Parathyroid adenoma (tissue), 2 donors: ENCODE results near the gene RAB33B.

Experiments
- H2AFZ ChIP-seq: fragments of 300-600 bp; sonication (generic); one replicate; pipeline ENCODE4 v1.7.0; 2017; ENCODE audit warnings: antibody characterized with exemption, mild to moderate bottlenecking
- H3K27ac ChIP-seq: fragments of 300-600 bp; sonication (generic); one replicate; pipeline ENCODE4 v1.7.0; 2017
- H3K27me3 ChIP-seq: fragments of 300-600 bp; sonication (generic); one replicate; pipeline ENCODE4 v1.7.0; 2017; ENCODE audit warnings: low read length; ENCODE audit not compliant: control insufficient read depth, insufficient read depth
- H3K36me3 ChIP-seq: fragments of 300-600 bp; sonication (generic); one replicate; pipeline ENCODE4 v1.7.0; 2017; ENCODE audit warnings: low read length; ENCODE audit not compliant: control insufficient read depth, insufficient read depth
- H3K4me1 ChIP-seq: fragments of 300-600 bp; sonication (generic); one replicate; pipeline ENCODE4 v1.7.0; 2017; ENCODE audit warnings: control low read depth
- H3K4me2 ChIP-seq: fragments of 300-600 bp; sonication (generic); one replicate; pipeline ENCODE4 v1.7.0; 2017; ENCODE audit warnings: low read length
- H3K4me3 ChIP-seq: fragments of 300-600 bp; sonication (generic); one replicate; pipeline ENCODE4 v1.7.0; 2017; ENCODE audit warnings: low read depth, low read length
- H3K79me2 ChIP-seq: fragments of 300-600 bp; sonication (generic); one replicate; pipeline ENCODE4 v1.7.0; 2017; ENCODE audit warnings: control low read depth
- H3K9ac ChIP-seq: fragments of 300-600 bp; sonication (generic); one replicate; pipeline ENCODE4 v1.7.0; 2017; ENCODE audit warnings: mild to moderate bottlenecking
- H3K9me3 ChIP-seq: fragments of 300-600 bp; sonication (generic); one replicate; pipeline ENCODE4 v1.7.0; 2017; ENCODE audit warnings: low read length; ENCODE audit not compliant: control insufficient read depth
- TF ChIP-seq, protein P1 (sequence below): fragments of 300-600 bp; sonication (generic); IDR thresholded peaks from one replicate; pipeline ENCODE4 v1.7.0; 2017; ENCODE audit warnings: antibody characterized with exemption, mild to moderate bottlenecking
- donor health status: primary hyperparathyroidism.

Gene RAB33B

DNA sequence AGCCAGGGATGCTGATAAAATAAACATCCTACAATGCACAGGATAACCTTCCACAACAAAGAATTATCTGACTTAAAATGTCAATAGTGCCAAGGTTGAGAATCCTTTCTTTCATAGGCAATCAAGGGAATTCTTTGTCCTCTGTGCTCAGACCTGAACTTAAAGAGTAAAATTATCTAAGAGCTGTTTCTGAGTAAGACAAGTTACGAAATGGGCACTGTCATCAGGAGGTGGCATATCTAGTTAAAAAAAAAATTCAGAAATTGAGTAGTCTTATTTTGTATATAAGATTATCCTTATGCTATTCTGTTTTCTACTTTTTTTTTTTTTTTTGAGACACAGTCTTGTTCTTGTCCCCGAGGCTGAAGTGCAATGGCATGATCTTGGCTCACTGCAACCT, 3.3 kb upstream of the RAB33B start:
- no peaks in the 10 kb centered on the region for H3K4me1 ChIP-seq
- H3K9ac ChIP-seq: no peak overlapping the region
- TF ChIP-seq, protein P1, sequence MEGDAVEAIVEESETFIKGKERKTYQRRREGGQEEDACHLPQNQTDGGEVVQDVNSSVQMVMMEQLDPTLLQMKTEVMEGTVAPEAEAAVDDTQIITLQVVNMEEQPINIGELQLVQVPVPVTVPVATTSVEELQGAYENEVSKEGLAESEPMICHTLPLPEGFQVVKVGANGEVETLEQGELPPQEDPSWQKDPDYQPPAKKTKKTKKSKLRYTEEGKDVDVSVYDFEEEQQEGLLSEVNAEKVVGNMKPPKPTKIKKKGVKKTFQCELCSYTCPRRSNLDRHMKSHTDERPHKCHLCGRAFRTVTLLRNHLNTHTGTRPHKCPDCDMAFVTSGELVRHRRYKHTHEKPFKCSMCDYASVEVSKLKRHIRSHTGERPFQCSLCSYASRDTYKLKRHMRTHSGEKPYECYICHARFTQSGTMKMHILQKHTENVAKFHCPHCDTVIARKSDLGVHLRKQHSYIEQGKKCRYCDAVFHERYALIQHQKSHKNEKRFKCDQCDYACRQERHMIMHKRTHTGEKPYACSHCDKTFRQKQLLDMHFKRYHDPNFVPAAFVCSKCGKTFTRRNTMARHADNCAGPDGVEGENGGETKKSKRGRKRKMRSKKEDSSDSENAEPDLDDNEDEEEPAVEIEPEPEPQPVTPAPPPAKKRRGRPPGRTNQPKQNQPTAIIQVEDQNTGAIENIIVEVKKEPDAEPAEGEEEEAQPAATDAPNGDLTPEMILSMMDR: no peak
- no peak overlapping the region for H3K4me3 ChIP-seq
- H3K27me3 ChIP-seq: no peaks in the 10 kb centered on the region
- H3K4me2 ChIP-seq: no peak overlapping the region
- no peaks in the 10 kb centered on the region for H3K36me3 ChIP-seq
- H3K9me3 ChIP-seq: no peaks in the 10 kb centered on the region
- peaks cover 9% of the 10 kb centered on the region for H3K79me2 ChIP-seq
- no peak overlapping the region for H3K27ac ChIP-seq
- H2AFZ ChIP-seq: no peak overlapping the region

DNA sequence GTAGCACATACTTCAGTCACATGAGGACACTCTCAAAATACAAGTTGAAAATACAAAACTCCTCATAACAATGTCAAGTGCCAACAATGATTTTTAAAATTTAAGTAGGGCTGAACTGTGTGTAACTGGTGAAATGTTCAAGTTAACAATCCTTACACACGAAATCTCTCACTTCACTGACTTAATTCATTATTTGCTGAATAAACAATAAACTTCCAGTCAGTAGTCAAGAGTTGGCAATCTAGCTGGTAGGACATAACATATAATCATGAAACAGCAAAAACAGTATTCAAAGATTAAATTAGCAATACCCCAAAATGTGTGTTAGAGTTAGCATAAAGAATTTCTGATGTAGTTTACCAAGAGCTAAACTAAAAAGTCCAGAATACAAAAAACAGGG, 1.9 kb upstream of the RAB33B start:
- H3K36me3 ChIP-seq: no peaks in the 10 kb centered on the region
- TF ChIP-seq, protein P1: no peak
- H3K27ac ChIP-seq: no peak overlapping the region
- H2AFZ ChIP-seq: no peak overlapping the region
- no peak overlapping the region for H3K4me3 ChIP-seq
- H3K4me2 ChIP-seq: no peak overlapping the region
- H3K9me3 ChIP-seq: no peaks in the 10 kb centered on the region
- H3K27me3 ChIP-seq: no peaks in the 10 kb centered on the region
- peaks cover 9% of the 10 kb centered on the region for H3K79me2 ChIP-seq
- H3K9ac ChIP-seq: no peak overlapping the region
- H3K4me1 ChIP-seq: no peaks in the 10 kb centered on the region

DNA sequence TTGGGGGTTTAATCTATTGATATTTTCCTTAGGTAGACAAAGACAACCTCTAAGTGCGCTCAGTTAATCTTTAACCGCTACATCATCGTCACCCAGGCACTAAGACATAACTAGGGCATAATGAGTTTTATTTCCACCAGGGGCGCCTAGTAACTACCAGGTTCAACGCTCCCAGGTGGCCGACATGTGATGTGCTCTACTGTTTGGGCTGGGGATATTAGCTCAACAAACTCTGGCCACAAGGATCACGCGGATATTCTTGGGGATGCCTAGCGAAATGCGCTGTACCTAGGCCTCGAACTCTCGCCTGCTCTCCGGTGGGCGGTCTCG, 915 bp upstream of the RAB33B start:
- peak overlapping the region; percentile 83 for H3K4me2 ChIP-seq
- no peaks in the 10 kb centered on the region for H3K36me3 ChIP-seq
- no peaks in the 10 kb centered on the region for H3K9me3 ChIP-seq
- peak overlapping the region; percentile 91 for H2AFZ ChIP-seq
- peak overlapping the region; percentile 92 for H3K27ac ChIP-seq
- TF ChIP-seq, protein P1: peak; percentile 20
- no peaks in the 10 kb centered on the region for H3K27me3 ChIP-seq
- H3K4me1 ChIP-seq: no peaks in the 10 kb centered on the region
- H3K4me3 ChIP-seq: peak overlapping the region; percentile 84
- H3K9ac ChIP-seq: peak overlapping the region; percentile 35
- H3K79me2 ChIP-seq: peaks cover 12% of the 10 kb centered on the region

DNA sequence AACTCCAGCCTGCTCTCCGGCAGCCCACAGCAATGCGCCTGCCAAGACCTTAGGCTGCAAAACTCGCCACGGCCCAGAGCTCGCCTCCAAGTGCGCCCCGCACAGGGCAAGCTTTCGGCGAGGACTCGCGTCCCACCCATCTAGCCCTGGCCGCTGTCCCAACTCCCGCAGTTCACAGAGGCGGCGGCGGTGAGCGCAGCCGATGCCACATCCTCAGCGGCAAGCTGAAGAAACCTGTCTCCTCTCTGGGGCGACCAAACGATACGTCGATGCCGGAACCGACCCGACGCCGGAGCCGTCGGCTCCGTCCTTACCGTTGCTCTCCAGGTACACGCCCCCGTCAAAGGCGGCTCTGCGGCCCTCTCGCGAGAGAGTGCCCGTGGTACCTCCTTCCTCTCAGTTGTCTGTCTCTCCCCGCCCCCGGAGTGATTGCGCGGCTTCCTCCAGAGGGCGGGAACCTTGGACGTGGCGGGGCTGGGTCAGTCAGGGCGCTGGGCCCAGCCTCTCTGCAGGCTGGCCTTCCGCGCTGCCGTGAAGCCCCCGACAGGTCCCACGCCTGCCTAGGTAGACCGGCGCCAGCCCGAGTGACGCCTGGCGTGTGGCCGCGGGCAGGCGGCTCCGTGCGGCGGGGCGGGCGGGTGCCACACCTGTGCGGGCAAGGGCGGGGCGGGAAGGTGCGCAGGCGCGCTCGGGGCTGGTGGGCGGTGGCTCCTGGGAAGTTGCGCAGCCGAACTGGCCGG, 380 bp upstream of the RAB33B start:
- H3K4me1 ChIP-seq: no peaks in the 10 kb centered on the region
- no peaks in the 10 kb centered on the region for H3K36me3 ChIP-seq
- H3K9me3 ChIP-seq: no peaks in the 10 kb centered on the region

More for the DNA sequence above, 380 bp upstream of the RAB33B start:
- Histone ChIP-seq H3K79me2 (peaks cover 16% of the 10 kb centered on the region), H3K27me3 (no peaks in the 10 kb centered on the region), H3K9ac (peak overlapping the region; percentile 35), H2AFZ (peak overlapping the region; percentile 91), H3K4me2 (peak overlapping the region; percentile 90), H3K4me3 (peak overlapping the region; percentile 84), H3K27ac (peak overlapping the region; percentile 92)
- TF ChIP-seq, protein P1: no peak
